ENCODE results near the gene SH3TC1.

Gene SH3TC1

DNA sequence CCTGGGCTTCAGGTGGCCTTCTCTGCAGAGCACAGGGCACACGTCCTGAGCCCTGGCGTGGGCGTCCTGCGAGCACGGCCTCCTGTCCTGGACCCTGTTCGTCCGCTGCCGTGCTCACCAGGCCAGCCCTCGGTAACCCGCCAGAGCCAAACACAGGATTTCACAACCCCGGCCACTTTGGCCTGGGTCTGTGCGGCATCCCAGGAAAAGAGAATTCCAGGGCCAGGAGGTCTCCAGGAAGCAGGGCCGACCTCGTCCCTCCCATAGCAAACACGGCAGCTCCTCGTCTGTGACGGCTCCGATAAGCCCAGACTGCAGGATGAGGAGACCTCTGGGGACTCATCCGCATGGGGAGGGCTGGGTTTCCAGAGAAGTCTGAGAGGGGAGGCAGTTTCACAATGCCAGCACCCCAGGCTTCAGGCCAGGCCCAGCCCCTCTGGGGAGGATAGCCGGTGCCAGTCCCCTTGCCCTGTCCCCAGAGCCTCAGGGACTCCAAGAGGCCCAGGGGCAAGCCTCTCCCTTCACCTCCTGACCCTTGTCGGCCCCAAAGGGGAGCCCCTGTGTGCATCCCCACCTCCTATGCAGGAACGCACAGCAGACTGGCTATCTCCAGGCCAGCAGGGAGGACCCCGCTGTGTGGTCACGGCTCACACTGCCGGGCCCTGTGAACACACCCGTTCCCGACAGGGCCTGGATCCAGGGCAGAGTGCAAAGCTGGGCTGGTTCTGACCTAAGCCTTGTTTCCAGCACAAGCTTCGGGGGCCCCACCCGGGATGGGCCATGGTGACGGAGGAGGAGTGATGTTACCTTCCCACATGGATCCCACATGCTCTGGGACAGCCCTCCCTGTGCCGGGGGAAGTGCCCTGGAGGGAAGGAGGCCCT lies 48.2 kb downstream of the SH3TC1 start:
- no peak for DNase-seq

- peak; percentile 28 for DNase-seq
These were observed 49.0 kb downstream of the SH3TC1 start for GRCh38 chr4:8248091-8248490.

DNA sequence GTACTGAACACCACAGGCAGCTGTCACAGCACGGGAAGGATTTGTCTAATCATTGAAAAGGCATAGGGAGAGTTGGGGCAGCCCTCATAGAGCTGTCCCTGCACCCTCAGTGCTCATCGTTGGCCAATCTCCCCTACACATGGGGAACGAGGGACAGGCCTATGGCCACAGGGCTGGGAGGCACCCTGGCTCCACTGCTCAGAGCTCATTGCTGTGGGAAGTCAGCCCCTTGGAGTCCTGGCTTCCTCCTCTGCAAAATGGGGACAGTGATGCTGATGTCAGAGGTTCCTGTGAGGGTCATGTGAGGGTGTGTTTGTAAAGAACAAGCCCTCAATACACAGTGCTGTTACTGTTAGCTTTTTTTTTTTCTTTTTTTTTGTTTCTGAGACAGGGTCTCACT lies 51.1 kb downstream of the SH3TC1 start:
- DNase-seq = no peak

DNA sequence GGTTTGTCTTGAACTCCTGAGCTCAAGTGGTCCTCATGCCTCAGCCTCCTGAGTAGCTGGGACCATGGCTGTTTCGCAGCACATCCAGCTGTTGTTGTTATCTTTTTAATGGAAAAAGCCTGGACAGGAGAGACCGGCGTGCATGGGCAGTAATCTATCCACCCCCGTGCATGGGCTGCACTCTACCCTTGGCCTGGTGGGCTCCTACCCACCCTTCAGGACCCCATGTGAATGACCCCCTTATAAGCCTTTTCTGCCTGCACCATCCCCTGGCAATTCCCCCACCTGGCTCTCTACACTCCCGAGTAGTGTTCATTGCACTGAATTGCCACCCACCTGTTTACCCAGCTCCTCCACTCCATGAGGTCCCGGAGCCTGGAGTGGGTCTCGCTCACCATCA lies 51.5 kb downstream of the SH3TC1 start:
- no peak for DNase-seq

DNA sequence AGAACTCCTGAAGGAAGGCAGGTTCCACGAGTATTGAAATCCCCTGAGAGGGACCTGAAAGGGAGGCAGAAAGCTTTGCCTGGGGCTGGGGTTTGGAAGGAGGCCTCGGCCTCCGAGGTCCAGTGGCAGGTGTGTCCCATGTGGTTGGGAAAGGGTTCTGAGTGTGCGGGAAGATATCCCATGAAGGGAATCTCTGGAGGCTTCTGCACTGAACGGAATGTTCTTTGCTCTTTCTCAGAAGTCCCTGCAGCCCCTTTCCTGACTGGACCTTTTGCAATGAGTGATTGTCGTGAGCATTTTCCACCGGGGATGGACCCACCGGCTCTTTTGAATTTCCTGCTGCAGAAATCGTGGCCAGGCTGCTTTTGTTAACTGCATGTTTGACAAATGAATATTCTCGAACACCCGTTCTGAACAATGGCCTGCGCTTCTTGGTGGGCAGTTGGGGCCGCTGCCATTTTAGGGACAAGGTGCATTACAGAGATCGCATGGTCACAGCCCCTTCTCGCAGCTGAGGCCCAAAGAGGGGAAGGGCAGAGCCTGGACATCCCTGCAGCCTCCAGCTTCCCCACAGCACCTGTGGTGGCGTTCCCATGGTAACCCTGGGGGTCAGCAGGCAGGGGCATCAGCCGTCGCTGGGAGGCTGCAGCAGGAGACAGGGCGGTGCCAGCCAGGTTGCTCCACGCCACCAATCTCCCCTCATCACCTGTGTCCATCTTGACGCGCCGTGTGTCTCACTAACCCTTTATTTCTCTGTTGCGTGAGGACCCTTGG lies 52.2 kb downstream of the SH3TC1 start:
- no peak for DNase-seq

GRCh38 chr4:8252301-8253173 lies 53.4 kb downstream of the SH3TC1 start:
- DNase-seq = no peak

DNA sequence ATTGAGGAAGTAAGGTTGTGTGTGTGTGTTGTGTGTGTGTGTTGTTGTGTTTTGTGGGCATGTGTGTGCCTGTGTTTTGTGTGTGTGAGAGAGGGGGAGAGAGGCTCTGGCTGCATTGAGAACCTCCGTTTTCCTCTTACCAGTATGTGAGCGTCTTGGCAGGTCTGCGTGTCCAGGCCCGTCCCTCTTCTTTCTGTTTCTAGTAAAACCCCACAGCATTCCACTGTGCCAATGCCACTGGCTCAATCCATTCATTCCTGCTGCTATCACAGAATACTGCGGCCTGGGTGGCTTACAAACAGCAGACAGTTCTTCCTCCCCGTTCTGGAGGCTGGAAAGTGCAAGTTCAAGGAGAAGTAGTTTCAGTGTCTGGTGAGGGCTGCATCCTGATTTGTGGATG lies 55.0 kb downstream of the SH3TC1 start:
- no peak for DNase-seq

- DNase-seq = peak; percentile 47
These were observed 56.8 kb downstream of the SH3TC1 start for GRCh38 chr4:8255698-8256441.

DNA sequence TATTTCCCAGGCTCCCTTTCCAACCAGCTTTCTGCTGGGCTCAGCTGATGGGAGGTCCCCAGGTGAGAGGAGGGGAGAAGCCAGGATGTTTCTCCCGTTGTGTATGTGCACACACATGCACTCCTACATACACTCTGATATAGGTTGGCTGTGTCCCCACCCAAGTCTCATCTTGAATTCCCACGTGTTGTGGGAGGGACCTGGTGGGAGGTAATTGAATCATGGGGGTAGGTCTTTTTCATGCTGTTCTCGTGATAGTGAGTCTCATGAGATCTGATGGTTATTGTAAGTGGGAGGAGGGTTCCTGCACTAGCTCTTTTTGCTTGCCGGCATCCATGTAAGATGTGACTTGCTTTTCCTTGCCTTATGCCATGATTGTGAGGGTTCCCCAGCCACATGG lies 58.8 kb downstream of the SH3TC1 start:
- DNase-seq = no peak

GRCh38 chr4:8258552-8259212 lies 59.6 kb downstream of the SH3TC1 start:
- DNase-seq = no peak

GRCh38 chr4:8259743-8260430 lies 60.8 kb downstream of the SH3TC1 start:
- DNase-seq = no peak

DNA sequence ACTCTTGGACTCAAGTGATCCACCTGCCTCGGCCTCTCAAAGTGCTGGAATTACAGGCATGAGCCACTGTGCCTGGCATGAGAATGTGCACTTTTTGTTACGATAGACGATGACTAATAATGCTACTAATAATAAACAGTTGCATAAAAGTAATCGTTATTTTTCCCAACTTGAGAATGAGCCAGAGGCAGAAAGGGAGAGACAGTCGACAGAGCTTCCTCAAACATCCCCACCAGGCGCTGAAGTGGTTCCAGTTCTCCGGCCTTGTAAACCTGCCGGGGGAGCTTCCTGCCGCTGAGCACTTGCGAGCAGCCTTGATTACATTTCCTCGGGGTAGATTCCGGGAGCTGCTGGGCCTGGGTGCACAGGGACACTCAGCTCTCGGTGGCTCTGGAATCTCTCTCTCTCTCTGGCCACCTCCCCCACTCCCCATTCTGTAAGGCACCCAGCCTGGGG lies 61.6 kb downstream of the SH3TC1 start:
- peak; percentile 81 for DNase-seq

GRCh38 chr4:8261851-8262535 lies 62.9 kb downstream of the SH3TC1 start:
- peak; percentile 58 for DNase-seq

DNA sequence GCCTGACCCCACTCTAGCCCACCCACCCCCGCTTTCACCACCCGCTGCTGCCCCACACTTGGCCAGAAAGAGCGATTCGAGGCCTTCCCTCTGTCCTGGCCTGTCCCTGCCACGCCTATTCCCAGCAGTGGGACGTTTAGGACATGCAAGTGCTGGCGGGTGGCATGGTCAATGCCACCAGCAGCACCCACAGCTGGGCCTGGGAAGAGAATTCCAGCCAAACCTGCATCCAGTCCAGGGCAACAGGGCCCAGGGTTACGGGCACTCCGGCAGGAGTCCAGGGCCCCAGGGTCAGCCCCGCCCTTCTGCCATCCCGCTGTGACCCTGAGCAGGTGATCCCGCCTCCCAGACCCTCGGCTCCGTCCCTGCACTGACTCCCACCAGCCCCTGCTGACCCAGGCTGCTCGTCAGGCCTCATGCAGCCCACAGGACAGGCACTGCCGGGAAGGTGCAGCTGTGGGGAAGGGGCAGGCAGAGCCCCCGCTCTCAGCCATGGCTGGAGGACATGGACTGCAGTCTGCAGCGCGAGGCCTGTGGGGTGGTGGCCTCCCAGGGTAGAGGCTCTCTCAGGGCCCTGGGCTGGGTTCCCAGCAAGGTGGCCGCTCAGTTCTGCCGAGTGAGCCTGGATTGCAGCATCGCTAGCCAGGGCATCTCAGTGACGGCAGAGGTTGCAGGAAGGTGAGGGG lies 63.7 kb downstream of the SH3TC1 start:
- no peak for DNase-seq

DNA sequence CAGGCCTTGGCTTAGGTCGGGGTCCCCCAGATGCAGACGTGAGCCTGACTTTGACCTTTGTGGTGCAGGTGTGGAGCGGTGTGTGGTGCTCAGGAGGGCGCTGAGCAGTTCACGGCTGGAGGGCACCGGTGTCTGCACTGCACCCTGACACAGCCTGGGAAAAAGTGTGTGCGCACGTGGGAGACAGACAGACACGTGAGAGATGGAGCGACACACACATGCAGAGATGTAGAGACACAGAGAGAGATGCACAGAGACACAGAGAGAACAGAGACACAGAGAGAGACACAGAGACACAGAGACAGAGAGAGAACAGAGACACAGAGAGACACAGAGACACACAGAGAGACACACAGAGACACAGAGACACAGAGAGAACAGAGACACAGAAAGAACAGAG lies 64.3 kb downstream of the SH3TC1 start:
- DNase-seq = no peak

DNA sequence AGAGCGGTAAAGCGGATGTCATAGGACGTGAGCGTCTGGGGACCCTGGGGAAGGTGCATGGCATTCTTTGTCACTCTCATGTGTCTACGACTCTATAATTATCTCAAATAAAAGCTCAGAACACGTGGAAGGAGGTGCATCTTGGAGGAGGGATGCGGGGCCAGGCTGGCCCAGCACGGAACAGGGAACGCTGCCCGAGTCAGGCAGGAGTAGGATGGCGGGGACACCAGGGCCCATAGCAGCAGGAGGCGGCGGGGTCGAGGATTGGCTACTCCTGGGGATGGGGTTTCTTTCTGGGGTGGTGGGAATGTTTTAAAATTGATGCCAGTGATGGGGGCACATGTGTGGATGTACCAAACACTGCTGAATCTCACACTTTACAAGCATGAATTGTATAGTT lies 65.0 kb downstream of the SH3TC1 start:
- DNase-seq = no peak

GRCh38 chr4:8265171-8265929 lies 66.3 kb downstream of the SH3TC1 start:
- DNase-seq = no peak

DNA sequence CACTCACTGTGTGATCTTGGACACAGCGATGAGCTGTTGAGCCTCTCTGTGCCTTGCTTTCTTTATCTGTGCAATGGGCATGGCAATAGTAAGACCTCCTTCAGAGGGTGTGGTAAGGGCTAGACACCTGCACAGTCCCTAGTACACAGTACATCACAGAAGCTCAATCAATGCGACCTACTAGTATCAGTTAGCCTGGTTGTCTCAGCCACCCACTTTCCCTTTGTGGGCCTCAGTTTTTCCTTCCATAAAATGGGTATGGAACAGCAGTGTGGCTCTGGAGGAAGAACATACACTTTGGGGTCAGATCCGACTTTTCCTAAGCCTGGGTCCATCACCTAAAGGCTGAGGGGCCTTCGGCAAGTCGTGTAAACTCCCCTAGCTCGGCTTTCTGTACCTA lies 67.0 kb downstream of the SH3TC1 start:
- no peak for DNase-seq

DNA sequence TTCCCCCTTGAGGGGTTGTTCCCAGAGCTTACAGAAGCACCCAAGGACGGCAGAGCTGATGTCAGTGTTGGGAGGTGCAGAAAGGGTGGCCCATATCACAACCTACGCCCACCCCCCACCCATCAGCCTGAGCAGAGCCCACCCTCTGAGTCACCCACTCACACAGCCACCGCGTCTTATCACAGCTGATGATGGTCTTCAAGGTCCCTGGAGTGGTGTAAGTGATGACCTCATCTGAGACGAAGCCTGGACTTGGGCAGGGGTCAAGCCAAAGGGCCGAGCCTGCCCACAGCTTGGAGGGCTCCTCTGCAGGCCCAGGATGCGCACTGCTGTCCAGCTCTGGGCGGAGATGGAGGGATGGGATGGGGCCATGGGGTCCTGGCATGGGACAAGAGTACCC lies 67.4 kb downstream of the SH3TC1 start:
- no peak for DNase-seq
